ENCODE results near the gene RASSF9.

RASSF9 gene

GRCh38 chr12:85821206-85821605 is 15.0 kb downstream of the RASSF9 start:
- DNase-seq (ENCODE audit: low spot score): no peak

- no peak for DNase-seq (ENCODE audit: low spot score)
These were observed 16.1 kb downstream of the RASSF9 start for GRCh38 chr12:85820101-85820500.

- no peak for DNase-seq (ENCODE audit: low spot score)
These were observed 21.5 kb downstream of the RASSF9 start for GRCh38 chr12:85814741-85815140.

GRCh38 chr12:85814071-85814470 is 22.1 kb downstream of the RASSF9 start:
- DNase-seq (ENCODE audit: low spot score): no peak

GRCh38 chr12:85809500-85809899 is 26.7 kb downstream of the RASSF9 start:
- no peak for DNase-seq (ENCODE audit: low spot score)

GRCh38 chr12:85807730-85808129 is 28.5 kb downstream of the RASSF9 start:
- no peak for DNase-seq (ENCODE audit: low spot score)

- DNase-seq (ENCODE audit: low spot score): no peak
These were observed 30.6 kb downstream of the RASSF9 start for GRCh38 chr12:85805654-85806053.

GRCh38 chr12:85804663-85805062 is 31.5 kb downstream of the RASSF9 start:
- no peak for DNase-seq (ENCODE audit: low spot score)

- DNase-seq (ENCODE audit: low spot score): no peak
These were observed 32.3 kb downstream of the RASSF9 start for GRCh38 chr12:85803923-85804322.

- no peak for DNase-seq (ENCODE audit: low spot score)
These were observed 33.0 kb downstream of the RASSF9 start for GRCh38 chr12:85803231-85803630.

GRCh38 chr12:85798122-85798521 is 38.1 kb downstream of the RASSF9 start:
- DNase-seq (ENCODE audit: low spot score): no peak

GRCh38 chr12:85796001-85796400 is 40.2 kb downstream of the RASSF9 start:
- no peak for DNase-seq (ENCODE audit: low spot score)

GRCh38 chr12:85794531-85794930 is 41.7 kb downstream of the RASSF9 start:
- DNase-seq (ENCODE audit: low spot score): no peak

GRCh38 chr12:85784096-85784720 is 52.0 kb downstream of the RASSF9 start:
- DNase-seq (ENCODE audit: low spot score): no peak

GRCh38 chr12:85782711-85783110 is 53.5 kb downstream of the RASSF9 start:
- DNase-seq (ENCODE audit: low spot score): no peak

GRCh38 chr12:85781766-85782165 is 54.4 kb downstream of the RASSF9 start:
- no peak for DNase-seq (ENCODE audit: low spot score)

- no peak for DNase-seq (ENCODE audit: low spot score)
These were observed 56.4 kb downstream of the RASSF9 start for GRCh38 chr12:85779768-85780167.

- no peak for DNase-seq (ENCODE audit: low spot score)
These were observed 61.1 kb downstream of the RASSF9 start for GRCh38 chr12:85775091-85775490.

- no peak for DNase-seq (ENCODE audit: low spot score)
These were observed 70.7 kb downstream of the RASSF9 start for GRCh38 chr12:85765453-85765869.

GRCh38 chr12:85759623-85760022 is 76.6 kb downstream of the RASSF9 start:
- DNase-seq (ENCODE audit: low spot score): no peak

GRCh38 chr12:85759091-85759490 is 77.1 kb downstream of the RASSF9 start:
- DNase-seq (ENCODE audit: low spot score): no peak

GRCh38 chr12:85755760-85756159 is 80.4 kb downstream of the RASSF9 start:
- no peak for DNase-seq (ENCODE audit: low spot score)

Measured in hematopoietic multipotent progenitor cell treated with erythropoietin and hydrocortisone succinate and interleukin-3 and kit ligand, for 17 days (in vitro differentiated cells).